Keratinocyte (primary cell): ENCODE data around the gene TTC33.

Experiments
- CTCF ChIP-seq, 3 experiments: IDR thresholded peaks in 1 of 3; conservative IDR thresholded peaks in 1 of 3; optimal IDR thresholded peaks in 1 of 3; 2 replicates in 2 of 3; 3 replicates in 1 of 3; pipeline versions ENCODE3 to v1.5.1; 2011; ENCODE audit warnings: low read length in 3 of 3, mild to moderate bottlenecking in 3 of 3, moderate library complexity in 2 of 3, control low read depth in 1 of 3, inconsistent platforms in 1 of 3; ENCODE audit not compliant: insufficient read depth in 2 of 3; ENCODE audit errors: extremely low read depth in 1 of 3
- EZH2 ChIP-seq: IDR thresholded peaks from one replicate; pipeline ENCODE4 v1.6.1; 2012; ENCODE audit warnings: inconsistent platforms, mild to moderate bottlenecking, low read length, moderate library complexity

- no peak for TF ChIP-seq CTCF (optimal IDR thresholded peaks at IDR 0.05 in 1 of 3, IDR thresholded peaks at IDR 0.05 in 1 of 3, conservative IDR thresholded peaks at IDR 0.05 in 1 of 3; ENCODE audit: extremely low read depth in 1 of 3, insufficient read depth in 2 of 3, low read length in 3 of 3)
- TF ChIP-seq EZH2, result no peak
Observed at GRCh38 chr5:40628407-40628806, 127.4 kb downstream of the TTC33 start.
